Measurements from ENCODE around the gene NUP188.
"Not testable (repeated sequence)": the region's sequence is repeated elsewhere in the genome, so short reads cannot be mapped to it uniquely, and the experiment has no call there.

Gene NUP188

GRCh38 chr9:128917151-128917849, 30.2 kb upstream of the NUP188 start:
- DNase-seq = no peak

- no peak for DNase-seq
These were observed 28.6 kb upstream of the NUP188 start for GRCh38 chr9:128918921-128919320.

GRCh38 chr9:128919402-128920089, 28.0 kb upstream of the NUP188 start:
- DNase-seq = no peak

GRCh38 chr9:128920381-128921058, 27.0 kb upstream of the NUP188 start, which contains the start of gene PHYHD1:
Gene PHYHD1 (plus strand): TSS chr9:128920982. CDS start chr9:128922324, 1,342 bp downstream.
- no peak for DNase-seq

- DNase-seq = no peak
These were observed 25.4 kb upstream of the NUP188 start for GRCh38 chr9:128921881-128922763.

- no peak for DNase-seq
These were observed 24.0 kb upstream of the NUP188 start for GRCh38 chr9:128923493-128923883.

GRCh38 chr9:128927731-128928411, 19.6 kb upstream of the NUP188 start:
- DNase-seq = peak; percentile 73

GRCh38 chr9:128928624-128929023, 18.9 kb upstream of the NUP188 start:
- no peak for DNase-seq

- DNase-seq = no peak
These were observed 17.9 kb upstream of the NUP188 start for GRCh38 chr9:128929560-128929959.

- DNase-seq = no peak
These were observed 13.8 kb upstream of the NUP188 start for GRCh38 chr9:128933731-128934130.

GRCh38 chr9:128936171-128936865, 11.2 kb upstream of the NUP188 start:
- no peak for DNase-seq

GRCh38 chr9:128937310-128938165, 10.0 kb upstream of the NUP188 start:
- no peak for DNase-seq

- DNase-seq = no peak
These were observed 7.1 kb upstream of the NUP188 start for GRCh38 chr9:128940271-128940921.

GRCh38 chr9:128940946-128941755, 6.3 kb upstream of the NUP188 start:
- no peak for DNase-seq

- no peak for DNase-seq
These were observed 3.5 kb upstream of the NUP188 start for GRCh38 chr9:128943832-128944620.

- DNase-seq = not testable (repeated sequence)
These were observed 2.5 kb upstream of the NUP188 start for GRCh38 chr9:128944966-128945365.

- no peak for DNase-seq
These were observed 1.5 kb upstream of the NUP188 start for GRCh38 chr9:128945798-128946501.

Data from activated CD8-positive, alpha-beta memory T cell treated with anti-CD3 and anti-CD28 coated beads, Interleukin-2, amount 50 U/mL, for 48 hours (primary cell).